Activated T-cell treated with anti-CD3 and anti-CD28 coated beads, Interleukin-2, amount 50 U/mL, for 72 hours (primary cell): ENCODE measurements around the gene BRPF1. TPM values are rescaled to one million over a fixed set of nuclear protein-coding genes. Genes with fewer than 3 reads are reported as not detected.
"Not testable (repeated sequence)": the region's sequence is repeated elsewhere in the genome, so short reads cannot be mapped to it uniquely, and the experiment has no call there.

Experiments
- ATAC-seq, 2 donors: fragments of 150-1000 bp; cut with Tn5 transposase; replicated peaks in 1 of 2; 2 replicates each; pipeline ENCODE4 v1.10.0; 2021; ENCODE audit warnings: moderate library complexity in 2 of 2, mild to moderate bottlenecking in 1 of 2
- DNase-seq, 2 donors: peaks; one replicate each; pipeline ENCODE4 v3.0.0; 2021 to 2022; ENCODE audit warnings: mixed read lengths in 1 of 2
- H3K27ac Mint-ChIP-seq: one replicate; pipeline ENCODE4 v1.8.0; 2022; ENCODE audit warnings: mild to moderate bottlenecking, moderate library complexity, mixed read lengths
- H3K27me3 Mint-ChIP-seq: one replicate; pipeline ENCODE4 v1.8.0; 2022; ENCODE audit warnings: low read depth, mixed read lengths
- H3K36me3 Mint-ChIP-seq, 2 donors: one replicate each; pipeline ENCODE4 v1.8.0; 2022; ENCODE audit warnings: mixed read lengths in 2 of 2, mild to moderate bottlenecking in 1 of 2; ENCODE audit not compliant: insufficient read depth in 2 of 2
- H3K4me1 Mint-ChIP-seq: one replicate; pipeline ENCODE4 v1.8.0; 2022; ENCODE audit warnings: low read depth, mixed read lengths
- H3K4me3 Mint-ChIP-seq, 2 donors: one replicate each; pipeline ENCODE4 v1.8.0; 2022; ENCODE audit warnings: mild to moderate bottlenecking in 2 of 2, mixed read lengths in 2 of 2, moderate library complexity in 2 of 2
- H3K9me3 Mint-ChIP-seq, 2 donors: one replicate each; pipeline ENCODE4 v1.8.0; 2022; ENCODE audit warnings: mixed read lengths in 2 of 2
- total RNA-seq, 2 donors: library from RNA; stranded (reverse); gene quantifications; one replicate each; pipeline ENCODE4 v1.2.3, GENCODE V29; 2022

BRPF1 gene
- total RNA-seq, 2 donors from 2014 or later = 34.6 to 42.7 TPM

- DNase-seq = no peak
- H3K4me3 Mint-ChIP-seq = peak overlapping the region; percentile 78 to 88
- no peak overlapping the region for H3K27ac Mint-ChIP-seq
- no peaks in the 10 kb centered on the region for H3K27me3 Mint-ChIP-seq
- no peaks in the 10 kb centered on the region for H3K9me3 Mint-ChIP-seq
- ATAC-seq = no peak
- peaks cover 49% of the 10 kb centered on the region for H3K4me1 Mint-ChIP-seq
- peaks cover 4 to 8% of the 10 kb centered on the region in 2 donors for H3K36me3 Mint-ChIP-seq
Measured at GRCh38 chr3:9768141-9768775, 36.7 kb downstream of the BRPF1 start.

- Mint-ChIP-seq H3K4me1 (peaks cover 49% of the 10 kb centered on the region), H3K27me3 (no peaks in the 10 kb centered on the region), H3K9me3 (no peaks in the 10 kb centered on the region), H3K27ac (peak overlapping the region; percentile 22), H3K4me3 (peak overlapping the region; percentile 78 to 88), H3K36me3 (peaks cover 4 to 8% of the 10 kb centered on the region in 2 donors)
- ATAC-seq (no peak), DNase-seq (no peak)
Measured at GRCh38 chr3:9769012-9769411, 37.5 kb downstream of the BRPF1 start.

- Mint-ChIP-seq H3K27me3 (no peaks in the 10 kb centered on the region), H3K4me3 (peak within 1 kb of the TSS; percentile 78 to 88), H3K4me1 (peaks cover 49% of the 10 kb centered on the region), H3K9me3 (no peaks in the 10 kb centered on the region), H3K36me3 (peaks cover 4 to 8% of the 10 kb centered on the region in 2 donors), H3K27ac (peak within 1 kb of the TSS; percentile 30)
- DNase-seq (peak; percentile 80 to 87), ATAC-seq (peak; percentile 98)
Measured at GRCh38 chr3:9769426-9770275, 38.1 kb downstream of the BRPF1 start, which contains the start of gene CAMK1. Gene CAMK1, minus strand, starts transcription at chr3:9769947. Its CDS starts 2,198 bp downstream, at chr3:9767749.

GRCh38 chr3:9770276-9770812 is 38.8 kb downstream of the BRPF1 start:
- Mint-ChIP-seq H3K9me3 (no peaks in the 10 kb centered on the region), H3K27me3 (no peaks in the 10 kb centered on the region), H3K36me3 (peaks cover 4 to 8% of the 10 kb centered on the region in 2 donors), H3K27ac (no peak overlapping the region), H3K4me3 (peak overlapping the region; percentile 78 to 88), H3K4me1 (peaks cover 44% of the 10 kb centered on the region)
- ATAC-seq = no peak
- DNase-seq = no peak

DNA sequence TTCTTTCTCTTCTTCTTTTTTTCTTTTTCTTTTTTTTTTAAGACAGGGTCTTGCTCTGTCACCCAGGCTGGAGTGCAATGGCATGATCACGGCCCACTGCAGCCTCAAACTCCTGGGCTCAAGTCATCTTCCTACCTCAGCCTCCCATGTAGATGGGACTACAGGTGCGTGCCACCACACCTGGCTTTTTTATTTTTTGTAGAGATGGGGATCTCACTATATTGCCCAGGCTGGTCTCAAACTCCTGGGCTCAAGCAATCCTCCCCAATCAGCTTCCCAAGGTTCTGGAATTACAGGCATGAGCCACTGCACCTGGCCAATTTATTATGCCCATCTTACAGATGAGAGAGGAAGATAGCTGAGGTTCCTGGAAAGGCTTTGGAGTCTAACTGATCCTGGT is 39.5 kb downstream of the BRPF1 start:
- not testable (repeated sequence) for H3K27ac Mint-ChIP-seq, H3K9me3 Mint-ChIP-seq, H3K36me3 Mint-ChIP-seq, H3K27me3 Mint-ChIP-seq, DNase-seq, ATAC-seq
- Mint-ChIP-seq H3K4me1 (peaks cover 40% of the 10 kb centered on the region), H3K4me3 (peak overlapping the region; percentile 78 to 88)

GRCh38 chr3:9776896-9777693 is 45.6 kb downstream of the BRPF1 start:
- peaks cover 60% of the 10 kb centered on the region for H3K4me1 Mint-ChIP-seq
- ATAC-seq = no peak
- peak overlapping the region; percentile 72 to 82 for H3K4me3 Mint-ChIP-seq
- no peaks in the 10 kb centered on the region for H3K27me3 Mint-ChIP-seq
- peaks cover 3 to 12% of the 10 kb centered on the region in 2 donors for H3K36me3 Mint-ChIP-seq
- no peak for DNase-seq
- H3K27ac Mint-ChIP-seq = peak overlapping the region; percentile 88
- peaks cover 0 to 3% of the 10 kb centered on the region in 2 donors for H3K9me3 Mint-ChIP-seq

GRCh38 chr3:9777694-9778021 is 46.1 kb downstream of the BRPF1 start:
- Mint-ChIP-seq H3K36me3 (peaks cover 7 to 12% of the 10 kb centered on the region in 2 donors), H3K4me3 (peak overlapping the region; percentile 72 to 82), H3K27ac (peak overlapping the region; percentile 88), H3K27me3 (no peaks in the 10 kb centered on the region), H3K9me3 (peaks cover 0 to 3% of the 10 kb centered on the region in 2 donors), H3K4me1 (peaks cover 66% of the 10 kb centered on the region)
- ATAC-seq (peak; percentile 42 to 49), DNase-seq (peak in 1 of 2 donors; percentile 19)

- peak overlapping the region; percentile 72 to 82 for H3K4me3 Mint-ChIP-seq
- peak; percentile 88 to 90 for ATAC-seq
Measured at GRCh38 chr3:9778143-9779074, 46.9 kb downstream of the BRPF1 start.

DNA sequence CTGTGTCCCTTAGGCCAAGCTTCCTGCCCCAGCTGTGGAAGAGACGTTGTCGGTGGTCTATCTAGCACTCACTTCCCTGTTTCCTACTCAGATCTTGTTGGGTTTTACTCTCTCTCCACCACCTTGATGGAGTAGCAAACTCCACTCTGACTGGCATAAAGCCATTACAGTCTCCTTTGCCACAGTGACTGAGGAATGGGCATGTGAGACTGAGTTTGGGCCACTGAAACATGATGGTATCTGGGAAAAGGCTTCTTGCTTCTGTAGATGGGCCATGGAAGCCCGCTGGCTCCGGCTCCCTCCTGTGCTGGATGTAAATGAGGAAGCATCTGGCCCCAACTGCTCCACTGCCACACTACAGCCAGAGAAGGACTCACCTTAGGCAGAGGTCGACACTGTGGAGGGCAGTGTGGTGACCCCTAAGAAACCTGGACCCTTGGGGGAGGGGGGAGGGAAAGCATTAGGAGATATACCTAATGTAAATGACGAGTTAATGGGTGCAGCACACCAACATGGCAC is 47.6 kb downstream of the BRPF1 start:
- H3K36me3 Mint-ChIP-seq = peaks cover 8 to 16% of the 10 kb centered on the region in 2 donors
- peak overlapping the region; percentile 88 for H3K27ac Mint-ChIP-seq
- H3K4me1 Mint-ChIP-seq = peaks cover 70% of the 10 kb centered on the region
- ATAC-seq (no peak), DNase-seq (no peak)
- H3K27me3 Mint-ChIP-seq = no peaks in the 10 kb centered on the region
- peak overlapping the region; percentile 72 to 82 for H3K4me3 Mint-ChIP-seq
- peaks cover 0 to 3% of the 10 kb centered on the region in 2 donors for H3K9me3 Mint-ChIP-seq

More at GRCh38 chr3:9778143-9779074, 46.9 kb downstream of the BRPF1 start:
- Mint-ChIP-seq H3K27me3 (no peaks in the 10 kb centered on the region), H3K36me3 (peaks cover 8 to 16% of the 10 kb centered on the region in 2 donors), H3K4me1 (peaks cover 70% of the 10 kb centered on the region), H3K27ac (peak overlapping the region; percentile 88), H3K9me3 (peaks cover 0 to 3% of the 10 kb centered on the region in 2 donors)
- peak; percentile 78 to 85 for DNase-seq

DNA sequence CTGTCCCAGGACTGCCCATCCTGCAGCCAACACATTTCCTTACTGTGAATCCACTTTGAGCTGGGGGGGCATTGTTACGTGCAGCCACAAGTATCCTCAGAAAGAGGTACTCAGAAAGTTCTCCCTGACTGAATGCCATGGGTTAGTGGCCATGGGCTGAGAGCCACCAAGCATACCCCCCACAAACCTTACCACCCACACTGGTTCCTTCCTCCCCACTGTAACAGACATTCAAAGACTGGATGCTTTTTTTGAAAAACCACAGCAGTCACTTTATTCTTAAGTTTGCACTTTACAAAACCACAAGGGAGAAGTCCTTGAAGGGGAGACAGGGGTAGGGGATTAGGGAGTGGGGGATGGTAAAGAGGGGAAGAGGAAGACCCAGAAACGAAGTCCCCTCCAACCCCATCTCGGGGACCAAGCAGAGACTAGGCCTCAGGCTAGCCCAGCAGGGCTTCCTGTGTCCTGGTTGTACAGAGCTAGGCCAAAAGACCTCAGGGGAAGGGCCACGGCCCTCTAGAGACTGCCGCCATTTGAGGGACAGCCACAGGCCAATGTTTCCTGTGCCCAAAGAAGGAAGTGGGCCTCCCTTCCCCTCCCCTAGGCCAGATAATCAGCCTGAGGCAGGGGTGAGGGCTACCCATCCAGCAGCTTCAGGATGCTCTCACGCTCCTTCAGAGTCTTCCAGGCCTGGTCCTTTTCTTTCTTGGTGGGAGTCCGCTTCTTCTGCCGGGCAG is 48.4 kb downstream of the BRPF1 start:
- H3K27ac Mint-ChIP-seq = peak overlapping the region; percentile 81
- H3K4me3 Mint-ChIP-seq = peak overlapping the region; percentile 42 to 82
- H3K36me3 Mint-ChIP-seq = peaks cover 8 to 17% of the 10 kb centered on the region in 2 donors
- ATAC-seq = peak; percentile 59 to 70
- peaks cover 70% of the 10 kb centered on the region for H3K4me1 Mint-ChIP-seq
- peaks cover 0 to 3% of the 10 kb centered on the region in 2 donors for H3K9me3 Mint-ChIP-seq
- no peaks in the 10 kb centered on the region for H3K27me3 Mint-ChIP-seq
- peak; percentile 64 to 74 for DNase-seq

- peak overlapping the region; percentile 81 for H3K27ac Mint-ChIP-seq
- peak in 1 of 2 donors; percentile 27 for DNase-seq
- peaks cover 0 to 3% of the 10 kb centered on the region in 2 donors for H3K9me3 Mint-ChIP-seq
- ATAC-seq = no peak
- H3K27me3 Mint-ChIP-seq = no peaks in the 10 kb centered on the region
- H3K36me3 Mint-ChIP-seq = peaks cover 10 to 22% of the 10 kb centered on the region in 2 donors
- peaks cover 72% of the 10 kb centered on the region for H3K4me1 Mint-ChIP-seq
- peak overlapping the region; percentile 42 to 82 for H3K4me3 Mint-ChIP-seq
Measured at GRCh38 chr3:9780458-9780812, 48.9 kb downstream of the BRPF1 start.
